ACC112 (cell line): ENCODE data around the gene CYP19A1.
A peak's percentile ranks its signal among the peaks of the same experiment; 100 is the strongest.

ENCODE experiments used
- H2AFZ ChIP-seq: fragments of 200-600 bp; sonication (generic); one replicate; pipeline ENCODE4 v1.6.0; 2017; ENCODE audit warnings: antibody characterized with exemption, low read length; ENCODE audit not compliant: unreplicated experiment
- H3K27ac ChIP-seq: fragments of 200-600 bp; sonication (generic); 2 replicates; pipeline ENCODE4 v1.5.1; 2014; ENCODE audit warnings: low read depth, mild to moderate bottlenecking, antibody characterized with exemption, low read length, moderate library complexity
- H3K27me3 ChIP-seq: fragments of 200-600 bp; sonication (generic); 2 replicates; pipeline ENCODE4 v1.6.1; 2014; ENCODE audit warnings: mild to moderate bottlenecking, antibody characterized with exemption, low read length, moderate library complexity, mixed read lengths; ENCODE audit not compliant: insufficient read depth
- H3K36me3 ChIP-seq: fragments of 200-600 bp; sonication (generic); 2 replicates; pipeline ENCODE4 v1.6.1; 2016; ENCODE audit warnings: mild to moderate bottlenecking, antibody characterized with exemption, low read length, moderate library complexity, mixed read lengths; ENCODE audit not compliant: insufficient read depth
- H3K4me1 ChIP-seq: fragments of 200-600 bp; sonication (generic); one replicate; pipeline ENCODE4 v1.6.1; 2016; ENCODE audit warnings: low read length, mixed read lengths; ENCODE audit not compliant: insufficient read depth, unreplicated experiment, control insufficient read depth
- H3K4me3 ChIP-seq: fragments of 200-600 bp; sonication (generic); 2 replicates; pipeline ENCODE4 v1.5.1; 2014; ENCODE audit warnings: mild to moderate bottlenecking, low read depth, low read length
- H3K79me2 ChIP-seq: fragments of 200-600 bp; sonication (generic); one replicate; pipeline ENCODE4 v1.6.0; 2016; ENCODE audit warnings: low read length; ENCODE audit not compliant: control insufficient read depth, unreplicated experiment, insufficient read depth

Gene CYP19A1

DNA sequence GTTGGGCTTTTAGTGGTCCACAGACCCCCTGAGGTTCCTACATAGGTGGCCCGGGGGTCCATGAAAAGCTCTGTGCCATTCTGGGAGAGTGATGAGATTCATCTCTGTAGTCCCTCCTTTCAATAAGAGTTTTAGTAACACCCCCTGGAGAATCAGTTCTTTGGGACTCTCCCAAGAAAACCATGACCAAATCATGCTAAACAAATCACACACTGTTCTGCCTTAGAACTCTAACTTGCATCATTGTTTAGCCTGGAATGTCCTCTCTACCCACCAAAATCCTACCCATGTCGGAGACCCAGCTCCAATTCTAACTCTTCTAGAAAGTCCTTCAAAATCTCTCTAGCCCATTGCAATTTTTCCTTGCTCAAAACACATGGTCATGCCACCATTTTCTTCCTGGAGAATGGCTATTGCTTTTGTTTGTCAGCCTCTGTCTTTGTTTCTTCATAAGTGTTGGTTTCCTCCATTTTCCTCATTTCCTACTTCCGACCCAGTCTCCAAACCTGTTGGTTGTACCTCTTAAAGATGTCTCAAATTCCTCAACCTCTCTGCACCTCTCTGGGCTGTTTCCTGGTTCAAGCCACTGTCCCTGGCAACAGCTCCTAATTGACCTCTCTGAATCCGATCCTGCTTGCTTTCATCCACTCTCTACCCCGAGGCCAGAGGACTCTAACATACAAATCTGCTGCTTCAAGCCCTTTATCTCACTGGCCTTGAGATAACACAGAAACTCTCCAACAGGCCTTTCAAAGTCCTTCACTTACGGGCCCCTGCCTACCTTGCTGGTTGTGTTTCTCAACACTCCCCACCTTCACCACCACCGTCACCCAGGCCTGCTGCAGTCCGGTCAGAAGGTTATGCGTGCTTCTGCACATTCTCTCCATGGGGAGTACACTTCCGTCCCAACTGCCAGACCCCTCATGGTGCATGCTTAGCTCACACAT, 23.7 kb downstream of the CYP19A1 start:
- H2AFZ ChIP-seq: no peak overlapping the region
- no peak overlapping the region for H3K27ac ChIP-seq
- peaks cover 37% of the 10 kb centered on the region for H3K4me1 ChIP-seq
- no peaks in the 10 kb centered on the region for H3K79me2 ChIP-seq
- no peak overlapping the region for H3K4me3 ChIP-seq
- no peaks in the 10 kb centered on the region for H3K36me3 ChIP-seq
- no peaks in the 10 kb centered on the region for H3K27me3 ChIP-seq

DNA sequence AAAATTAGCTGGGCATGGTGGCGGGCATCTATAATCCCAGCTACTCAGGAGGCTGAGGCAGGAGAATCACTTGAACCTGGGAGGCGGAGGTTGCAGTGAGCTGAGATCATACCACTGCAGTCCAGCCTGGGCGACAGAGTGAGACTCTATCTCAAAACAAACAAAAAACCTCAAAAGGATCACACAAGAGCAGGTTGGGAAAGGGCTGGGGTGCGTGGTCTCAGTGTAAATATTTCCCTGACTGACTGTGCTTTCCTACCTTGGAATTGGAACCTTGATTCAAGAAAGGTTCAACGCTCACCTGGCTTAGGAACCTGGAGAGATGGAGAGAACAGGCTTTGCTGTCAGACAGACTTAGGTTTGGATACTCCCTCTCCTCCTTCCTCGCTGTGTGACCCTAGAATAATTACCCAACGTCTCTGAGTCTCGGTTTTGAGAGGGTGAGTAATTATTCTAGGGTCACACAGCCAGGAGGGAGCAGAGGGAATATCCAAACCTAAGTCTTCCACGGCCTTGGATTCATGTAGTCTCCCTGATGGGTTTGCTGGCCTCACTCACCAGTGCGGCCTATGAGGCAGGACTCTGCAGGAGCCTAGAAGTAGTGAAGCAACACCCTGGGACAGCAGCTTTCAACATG, 24.6 kb downstream of the CYP19A1 start:
- no peak overlapping the region for H2AFZ ChIP-seq
- H3K27ac ChIP-seq: no peak overlapping the region

DNA sequence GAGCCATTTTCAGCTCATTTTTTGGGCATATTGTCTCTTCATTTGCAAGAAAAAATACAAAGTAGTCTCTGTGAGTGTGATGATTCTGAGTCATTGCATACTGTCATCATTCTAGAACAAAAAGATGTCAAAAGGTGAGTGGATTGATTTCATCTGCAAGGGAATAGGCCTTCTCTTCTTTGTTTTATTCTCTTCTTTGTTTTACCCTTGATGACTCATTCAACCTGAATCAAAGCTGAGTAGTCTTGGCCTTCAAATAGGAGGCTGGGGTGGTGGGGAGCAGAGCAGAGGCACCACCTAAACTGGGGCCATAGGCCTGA, 25.4 kb downstream of the CYP19A1 start:
- H3K27me3 ChIP-seq: no peaks in the 10 kb centered on the region
- H3K79me2 ChIP-seq: no peaks in the 10 kb centered on the region
- H2AFZ ChIP-seq: no peak overlapping the region
- peaks cover 40% of the 10 kb centered on the region for H3K4me1 ChIP-seq
- no peaks in the 10 kb centered on the region for H3K36me3 ChIP-seq
- H3K4me3 ChIP-seq: no peak overlapping the region
- no peak overlapping the region for H3K27ac ChIP-seq

More for the DNA sequence above, 24.6 kb downstream of the CYP19A1 start:
- Histone ChIP-seq H3K79me2 (no peaks in the 10 kb centered on the region), H3K4me3 (no peak overlapping the region), H3K4me1 (peaks cover 38% of the 10 kb centered on the region), H3K27me3 (no peaks in the 10 kb centered on the region), H3K36me3 (no peaks in the 10 kb centered on the region)

DNA sequence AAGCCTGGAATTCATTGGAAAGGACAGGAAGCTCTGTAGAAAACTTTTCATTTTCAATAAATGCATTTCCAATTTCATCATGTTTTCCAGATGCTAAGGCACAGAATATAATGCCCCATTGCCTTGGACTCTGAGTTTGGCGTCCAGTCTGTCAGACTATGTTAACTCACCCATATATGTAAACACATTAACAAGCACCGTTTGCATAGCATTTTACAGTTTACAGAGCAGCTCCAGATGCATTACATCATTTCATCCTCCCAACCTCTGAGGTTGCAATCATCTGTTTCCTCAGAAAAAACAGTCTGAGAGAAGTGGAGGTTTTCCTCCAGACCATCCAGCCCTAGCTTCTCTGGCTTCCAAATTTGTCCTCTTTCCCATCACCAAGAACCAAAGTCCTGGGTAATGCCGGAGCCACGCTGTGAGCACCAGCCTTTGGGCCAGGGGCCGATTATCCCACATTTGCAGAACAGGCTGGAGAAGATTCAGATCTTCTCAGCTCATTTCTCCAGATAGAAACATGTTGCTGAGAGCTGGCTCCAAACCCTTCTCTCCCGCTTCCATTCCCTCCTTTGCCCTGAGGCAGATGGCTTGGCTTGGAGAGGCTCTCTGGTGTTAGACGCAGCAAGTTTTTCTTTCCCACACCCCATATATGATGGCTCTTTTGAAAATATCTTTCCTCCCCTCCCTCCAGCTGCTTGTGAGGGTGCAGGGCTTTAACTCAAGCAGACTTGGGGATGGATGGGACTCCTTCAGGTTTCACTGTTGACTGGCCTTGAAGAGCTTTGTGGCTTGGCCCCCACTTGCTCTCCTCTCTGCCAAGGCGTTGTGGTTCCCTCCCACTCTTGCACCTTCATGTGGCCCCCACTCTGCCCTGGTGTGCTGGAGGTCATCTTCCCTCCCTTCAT, 26.0 kb downstream of the CYP19A1 start:
- Histone ChIP-seq H2AFZ (no peak overlapping the region), H3K4me1 (peaks cover 46% of the 10 kb centered on the region), H3K27ac (no peak overlapping the region), H3K27me3 (no peaks in the 10 kb centered on the region), H3K4me3 (no peak overlapping the region), H3K79me2 (no peaks in the 10 kb centered on the region), H3K36me3 (no peaks in the 10 kb centered on the region)

DNA sequence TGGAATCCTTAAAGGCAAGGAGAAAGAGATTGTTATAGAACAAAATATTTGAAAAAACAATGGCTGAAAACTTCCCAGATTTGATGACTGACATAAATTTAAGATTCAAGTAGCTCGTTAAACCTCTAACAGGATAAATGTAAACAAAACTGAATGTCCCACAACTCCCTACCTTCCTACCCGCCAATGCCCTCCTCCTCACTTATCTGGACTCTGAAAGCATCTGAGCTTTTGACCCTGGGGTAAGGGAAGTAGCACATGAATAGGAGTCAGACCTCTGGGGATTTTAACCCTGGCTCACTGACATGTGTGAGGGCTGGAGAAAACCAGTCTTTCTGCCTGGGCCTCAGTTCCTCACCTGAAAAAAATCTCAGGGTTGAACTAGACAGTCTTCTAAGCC, 26.9 kb downstream of the CYP19A1 start:
- Histone ChIP-seq H3K27me3 (no peaks in the 10 kb centered on the region), H3K4me3 (no peak overlapping the region), H3K4me1 (peaks cover 48% of the 10 kb centered on the region), H2AFZ (no peak overlapping the region), H3K27ac (no peak overlapping the region), H3K36me3 (no peaks in the 10 kb centered on the region), H3K79me2 (no peaks in the 10 kb centered on the region)

DNA sequence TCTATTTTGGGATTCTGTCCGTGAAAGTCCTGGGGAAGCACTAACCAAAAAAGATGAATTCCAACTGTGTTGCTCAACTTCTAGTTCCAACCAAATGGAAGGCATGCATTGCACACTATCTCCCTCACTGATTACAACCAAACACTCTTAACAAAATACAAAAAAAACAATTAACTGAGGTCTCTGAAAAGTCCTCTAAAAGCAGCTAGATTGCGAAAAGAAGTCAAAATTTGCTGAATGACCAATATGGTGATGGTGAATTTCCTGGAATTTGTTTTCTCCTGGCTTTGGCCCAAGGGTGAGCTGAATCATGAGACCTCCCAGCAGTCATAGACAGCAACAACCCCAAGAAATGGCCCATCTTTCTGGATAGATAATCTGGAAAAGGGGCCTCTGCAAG, 28.3 kb downstream of the CYP19A1 start:
- Histone ChIP-seq H3K4me1 (peaks cover 48% of the 10 kb centered on the region), H3K36me3 (no peaks in the 10 kb centered on the region), H3K27ac (peak overlapping the region; percentile 46), H3K27me3 (no peaks in the 10 kb centered on the region), H3K79me2 (no peaks in the 10 kb centered on the region), H3K4me3 (no peak overlapping the region), H2AFZ (no peak overlapping the region)

DNA sequence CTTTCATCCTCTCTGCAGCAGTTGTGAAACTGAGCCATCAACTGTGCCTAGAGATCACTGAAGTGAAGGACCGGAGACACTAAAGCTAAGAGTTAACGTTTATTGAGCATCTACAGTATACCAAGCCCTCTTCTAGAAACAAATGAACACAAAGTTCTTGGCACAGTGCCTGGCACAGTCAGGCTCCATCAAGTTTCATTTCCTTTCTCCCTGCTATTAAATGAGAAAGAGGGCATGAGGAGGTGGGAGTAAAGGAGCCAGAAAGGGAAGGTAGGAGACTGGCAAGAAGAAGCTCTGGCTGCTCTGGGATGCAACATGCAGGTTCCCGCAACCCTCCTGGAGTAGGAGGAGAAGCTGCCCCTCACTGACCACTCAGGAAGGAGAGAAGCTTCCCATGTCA, 30.6 kb downstream of the CYP19A1 start:
- peaks cover 43% of the 10 kb centered on the region for H3K4me1 ChIP-seq
- H3K27me3 ChIP-seq: no peaks in the 10 kb centered on the region
- H3K27ac ChIP-seq: no peak overlapping the region
- no peaks in the 10 kb centered on the region for H3K79me2 ChIP-seq
- H3K36me3 ChIP-seq: no peaks in the 10 kb centered on the region
- no peak overlapping the region for H3K4me3 ChIP-seq
- H2AFZ ChIP-seq: no peak overlapping the region

DNA sequence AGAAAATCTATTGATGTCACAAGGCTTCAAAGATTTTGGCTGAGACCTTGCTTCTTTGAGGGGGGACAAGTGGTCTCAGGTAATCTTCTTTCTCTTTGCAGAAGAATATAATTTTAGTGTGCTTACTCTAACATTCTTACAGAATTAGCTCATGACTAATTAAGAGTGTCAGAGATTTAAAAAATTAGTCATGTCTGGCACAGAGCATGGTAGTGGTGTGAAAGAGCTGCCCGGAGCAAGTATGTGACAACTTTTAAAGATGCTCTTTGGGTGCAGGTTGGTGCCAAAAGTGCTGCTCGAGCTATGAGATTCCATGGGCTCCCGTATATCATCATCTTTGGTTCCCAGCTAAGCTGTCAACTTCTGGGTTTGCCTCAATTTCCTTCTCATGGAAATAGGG, 31.1 kb downstream of the CYP19A1 start:
- peaks cover 38% of the 10 kb centered on the region for H3K4me1 ChIP-seq
- no peaks in the 10 kb centered on the region for H3K36me3 ChIP-seq
- no peaks in the 10 kb centered on the region for H3K79me2 ChIP-seq
- no peak overlapping the region for H3K27ac ChIP-seq
- H3K27me3 ChIP-seq: no peaks in the 10 kb centered on the region
- H3K4me3 ChIP-seq: no peak overlapping the region
- H2AFZ ChIP-seq: no peak overlapping the region

DNA sequence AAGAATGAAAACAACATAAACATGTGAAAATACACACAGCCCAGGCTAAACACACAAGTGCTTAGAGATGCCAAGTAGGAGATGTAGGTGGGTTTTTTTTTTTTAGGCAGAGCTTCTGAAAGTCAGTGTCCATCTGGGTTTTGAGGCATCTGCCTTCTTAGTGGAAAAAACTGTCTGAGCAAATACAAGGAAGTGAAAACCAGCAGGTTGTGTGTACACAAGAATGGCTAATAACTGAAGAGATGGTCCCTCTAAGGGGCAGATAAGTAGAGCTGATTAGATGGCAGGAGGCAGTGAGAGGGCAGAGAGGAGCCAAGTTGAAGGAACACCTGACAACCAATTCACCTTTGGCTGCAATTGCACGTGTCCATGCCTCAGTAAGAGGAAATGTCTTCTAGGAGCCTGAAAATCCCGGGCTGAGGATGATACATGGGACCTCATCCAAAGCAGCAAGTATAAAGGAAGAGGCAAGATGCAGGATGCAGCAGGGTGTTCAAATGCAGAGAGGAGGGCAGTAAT, 34.9 kb downstream of the CYP19A1 start:
- H3K4me3 ChIP-seq: no peak overlapping the region
- no peak overlapping the region for H2AFZ ChIP-seq
- no peak overlapping the region for H3K27ac ChIP-seq
- no peaks in the 10 kb centered on the region for H3K36me3 ChIP-seq
- H3K4me1 ChIP-seq: peaks cover 10% of the 10 kb centered on the region
- no peaks in the 10 kb centered on the region for H3K27me3 ChIP-seq
- H3K79me2 ChIP-seq: no peaks in the 10 kb centered on the region

DNA sequence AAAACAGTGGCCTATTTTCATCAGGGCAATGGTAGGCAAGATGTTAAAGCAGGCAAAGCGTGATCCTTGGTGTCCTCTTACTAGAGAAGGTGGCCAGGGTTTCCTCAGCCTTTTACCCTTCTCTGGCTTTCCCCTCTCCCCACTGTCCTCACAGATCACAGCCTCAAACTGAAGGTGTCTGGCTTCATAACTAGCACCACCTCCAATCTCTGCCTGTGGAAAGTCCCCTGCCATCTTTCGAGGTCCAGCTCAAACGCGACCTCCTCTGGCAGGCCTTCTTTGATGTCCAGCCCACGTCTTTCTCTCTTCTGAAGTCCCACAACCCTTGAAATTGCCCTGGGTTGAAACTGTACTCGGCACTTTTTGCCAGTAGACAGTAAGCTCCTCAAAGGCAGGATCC, 35.9 kb downstream of the CYP19A1 start:
- no peaks in the 10 kb centered on the region for H3K79me2 ChIP-seq
- H3K27me3 ChIP-seq: no peaks in the 10 kb centered on the region
- no peak overlapping the region for H2AFZ ChIP-seq
- H3K36me3 ChIP-seq: no peaks in the 10 kb centered on the region
- peaks cover 3% of the 10 kb centered on the region for H3K4me1 ChIP-seq
- H3K27ac ChIP-seq: no peak overlapping the region
- H3K4me3 ChIP-seq: no peak overlapping the region
